ENCODE results near the gene TRPM3. TPM values are rescaled to one million over a fixed set of nuclear protein-coding genes. Genes with fewer than 3 reads are reported as not detected.

TRPM3 gene
- total and polyA plus RNA-seq, 2 of the 13 experiments (the other 11 are each of a cell fraction or from before 2014, with no cell fraction given) = not detected

DNA sequence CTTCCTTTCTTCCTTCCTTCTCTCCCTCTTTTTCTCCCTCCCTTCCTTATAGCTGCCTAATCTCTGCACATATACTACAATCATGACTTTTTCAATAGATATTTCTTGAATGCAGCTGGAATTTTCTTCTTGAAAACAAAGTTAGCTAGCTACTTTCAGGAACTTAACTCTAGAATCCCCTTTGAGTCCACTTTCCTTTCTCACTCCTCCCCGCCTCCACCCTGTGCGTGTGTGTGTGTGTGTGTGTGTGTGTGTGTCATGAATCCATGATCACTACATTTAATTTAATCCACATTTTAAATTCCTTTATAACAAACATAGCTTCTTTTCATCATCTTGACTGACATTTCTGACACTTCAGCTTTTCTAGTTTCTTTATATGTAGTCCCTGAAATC lies 539.5 kb downstream of the TRPM3 start:
- Histone ChIP-seq H3K9ac (ENCODE audit: insufficient read depth, low read depth, low read length) (no peak overlapping the region), H3K27ac (ENCODE audit: extremely low read length, insufficient read depth, low read length) (no peak overlapping the region), H3K27me3 (ENCODE audit: control insufficient read depth in 1 of 2, insufficient read depth in 2 of 2, low read length in 2 of 2) (no peaks in the 10 kb centered on the region), H3K36me3 (replicated peaks in 1 of 2; ENCODE audit: control insufficient read depth in 1 of 2, insufficient read depth in 2 of 2, low read length in 2 of 2) (no peaks in the 10 kb centered on the region), H4K20me1 (ENCODE audit: insufficient read depth, low read length) (no peaks in the 10 kb centered on the region), H3K79me2 (ENCODE audit: insufficient read depth, low read length) (no peaks in the 10 kb centered on the region), H3K4me1 (ENCODE audit: insufficient read depth, low read length) (no peaks in the 10 kb centered on the region), H3K4me2 (ENCODE audit: low read depth, low read length) (no peak overlapping the region), H3K9me3 (ENCODE audit: low read length) (no peaks in the 10 kb centered on the region), H3K4me3 (replicated peaks in 1 of 3; ENCODE audit: insufficient read depth in 1 of 3, low read depth in 2 of 3, low read length in 3 of 3) (no peak overlapping the region), H2AFZ (ENCODE audit: low read length) (no peak overlapping the region)
- TF ChIP-seq ZNF468 (CRISPR knock-in tag; IDR thresholded peaks at IDR 0.05) (no peak), ZKSCAN1 (IDR thresholded peaks at IDR 0.05; ENCODE audit: low read length) (no peak), GLI4 (CRISPR knock-in tag; IDR thresholded peaks at IDR 0.05; ENCODE audit: borderline replicate concordance) (no peak), FOXA1 (IDR thresholded peaks at IDR 0.05) (no peak), FOXA1 (CRISPR knock-in tag; IDR thresholded peaks at IDR 0.05) (no peak), JDP2 (CRISPR knock-in tag; IDR thresholded peaks at IDR 0.05; ENCODE audit: borderline replicate concordance) (no peak), MBNL3 (CRISPR knock-in tag; conservative IDR thresholded peaks at IDR 0.05) (no peak)
- TF ChIP-seq, protein P1, sequence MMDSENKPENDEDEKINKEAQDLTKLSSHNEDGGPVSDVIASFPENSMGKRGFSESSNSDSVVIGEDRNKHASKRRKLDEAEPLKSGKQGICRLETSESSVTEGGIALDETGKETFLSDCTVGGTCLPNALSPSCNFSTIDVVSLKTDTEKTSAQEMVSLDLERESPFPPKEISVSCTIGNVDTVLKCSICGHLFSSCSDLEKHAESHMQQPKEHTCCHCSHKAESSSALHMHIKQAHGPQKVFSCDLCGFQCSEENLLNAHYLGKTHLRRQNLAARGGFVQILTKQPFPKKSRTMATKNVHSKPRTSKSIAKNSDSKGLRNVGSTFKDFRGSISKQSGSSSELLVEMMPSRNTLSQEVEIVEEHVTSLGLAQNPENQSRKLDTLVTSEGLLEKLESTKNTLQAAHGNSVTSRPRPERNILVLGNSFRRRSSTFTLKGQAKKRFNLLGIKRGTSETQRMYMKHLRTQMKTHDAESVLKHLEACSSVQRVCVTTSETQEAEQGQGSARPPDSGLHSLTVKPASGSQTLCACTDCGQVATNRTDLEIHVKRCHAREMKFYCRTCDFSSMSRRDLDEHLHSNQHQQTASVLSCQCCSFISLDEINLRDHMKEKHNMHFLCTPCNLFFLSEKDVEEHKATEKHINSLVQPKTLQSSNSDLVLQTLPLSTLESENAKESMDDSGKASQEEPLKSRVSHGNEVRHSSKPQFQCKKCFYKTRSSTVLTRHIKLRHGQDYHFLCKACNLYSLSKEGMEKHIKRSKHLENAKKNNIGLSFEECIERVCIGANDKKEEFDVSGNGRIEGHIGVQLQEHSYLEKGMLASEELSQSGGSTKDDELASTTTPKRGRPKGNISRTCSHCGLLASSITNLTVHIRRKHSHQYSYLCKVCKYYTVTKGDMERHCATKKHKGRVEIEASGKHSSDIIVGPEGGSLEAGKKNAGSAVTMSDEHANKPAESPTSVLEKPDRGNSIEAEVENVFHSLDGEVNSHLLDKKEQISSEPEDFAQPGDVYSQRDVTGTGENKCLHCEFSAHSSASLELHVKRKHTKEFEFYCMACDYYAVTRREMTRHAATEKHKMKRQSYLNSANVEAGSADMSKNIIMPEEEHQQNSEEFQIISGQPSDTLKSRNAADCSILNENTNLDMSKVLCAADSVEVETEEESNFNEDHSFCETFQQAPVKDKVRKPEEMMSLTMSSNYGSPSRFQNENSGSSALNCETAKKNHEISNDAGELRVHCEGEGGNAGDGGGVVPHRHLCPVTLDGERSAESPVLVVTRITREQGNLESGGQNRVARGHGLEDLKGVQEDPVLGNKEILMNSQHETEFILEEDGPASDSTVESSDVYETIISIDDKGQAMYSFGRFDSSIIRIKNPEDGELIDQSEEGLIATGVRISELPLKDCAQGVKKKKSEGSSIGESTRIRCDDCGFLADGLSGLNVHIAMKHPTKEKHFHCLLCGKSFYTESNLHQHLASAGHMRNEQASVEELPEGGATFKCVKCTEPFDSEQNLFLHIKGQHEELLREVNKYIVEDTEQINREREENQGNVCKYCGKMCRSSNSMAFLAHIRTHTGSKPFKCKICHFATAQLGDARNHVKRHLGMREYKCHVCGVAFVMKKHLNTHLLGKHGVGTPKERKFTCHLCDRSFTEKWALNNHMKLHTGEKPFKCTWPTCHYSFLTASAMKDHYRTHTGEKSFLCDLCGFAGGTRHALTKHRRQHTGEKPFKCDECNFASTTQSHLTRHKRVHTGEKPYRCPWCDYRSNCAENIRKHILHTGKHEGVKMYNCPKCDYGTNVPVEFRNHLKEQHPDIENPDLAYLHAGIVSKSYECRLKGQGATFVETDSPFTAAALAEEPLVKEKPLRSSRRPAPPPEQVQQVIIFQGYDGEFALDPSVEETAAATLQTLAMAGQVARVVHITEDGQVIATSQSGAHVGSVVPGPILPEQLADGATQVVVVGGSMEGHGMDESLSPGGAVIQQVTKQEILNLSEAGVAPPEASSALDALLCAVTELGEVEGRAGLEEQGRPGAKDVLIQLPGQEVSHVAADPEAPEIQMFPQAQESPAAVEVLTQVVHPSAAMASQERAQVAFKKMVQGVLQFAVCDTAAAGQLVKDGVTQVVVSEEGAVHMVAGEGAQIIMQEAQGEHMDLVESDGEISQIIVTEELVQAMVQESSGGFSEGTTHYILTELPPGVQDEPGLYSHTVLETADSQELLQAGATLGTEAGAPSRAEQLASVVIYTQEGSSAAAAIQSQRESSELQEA (CRISPR knock-in tag; IDR thresholded peaks at IDR 0.05; ENCODE audit: not compliant biosample characterization) = no peak
- TF ChIP-seq, protein P2, sequence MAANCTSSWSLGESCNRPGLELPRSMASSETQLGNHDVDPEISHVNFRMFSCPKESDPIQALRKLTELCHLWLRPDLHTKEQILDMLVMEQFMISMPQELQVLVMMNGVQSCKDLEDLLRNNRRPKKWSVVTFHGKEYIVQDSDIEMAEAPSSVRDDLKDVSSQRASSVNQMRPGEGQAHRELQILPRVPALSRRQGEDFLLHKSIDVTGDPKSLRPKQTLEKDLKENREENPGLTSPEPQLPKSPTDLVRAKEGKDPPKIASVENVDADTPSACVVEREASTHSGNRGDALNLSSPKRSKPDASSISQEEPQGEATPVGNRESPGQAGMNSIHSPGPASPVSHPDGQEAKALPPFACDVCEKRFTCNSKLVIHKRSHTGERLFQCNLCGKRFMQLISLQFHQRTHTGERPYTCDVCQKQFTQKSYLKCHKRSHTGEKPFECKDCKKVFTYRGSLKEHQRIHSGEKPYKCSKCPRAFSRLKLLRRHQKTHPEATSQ (CRISPR knock-in tag; IDR thresholded peaks at IDR 0.05; ENCODE audit: borderline replicate concordance) = no peak
- TF ChIP-seq, protein P3, sequence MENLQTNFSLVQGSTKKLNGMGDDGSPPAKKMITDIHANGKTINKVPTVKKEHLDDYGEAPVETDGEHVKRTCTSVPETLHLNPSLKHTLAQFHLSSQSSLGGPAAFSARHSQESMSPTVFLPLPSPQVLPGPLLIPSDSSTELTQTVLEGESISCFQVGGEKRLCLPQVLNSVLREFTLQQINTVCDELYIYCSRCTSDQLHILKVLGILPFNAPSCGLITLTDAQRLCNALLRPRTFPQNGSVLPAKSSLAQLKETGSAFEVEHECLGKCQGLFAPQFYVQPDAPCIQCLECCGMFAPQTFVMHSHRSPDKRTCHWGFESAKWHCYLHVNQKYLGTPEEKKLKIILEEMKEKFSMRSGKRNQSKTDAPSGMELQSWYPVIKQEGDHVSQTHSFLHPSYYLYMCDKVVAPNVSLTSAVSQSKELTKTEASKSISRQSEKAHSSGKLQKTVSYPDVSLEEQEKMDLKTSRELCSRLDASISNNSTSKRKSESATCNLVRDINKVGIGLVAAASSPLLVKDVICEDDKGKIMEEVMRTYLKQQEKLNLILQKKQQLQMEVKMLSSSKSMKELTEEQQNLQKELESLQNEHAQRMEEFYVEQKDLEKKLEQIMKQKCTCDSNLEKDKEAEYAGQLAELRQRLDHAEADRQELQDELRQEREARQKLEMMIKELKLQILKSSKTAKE (CRISPR knock-in tag; IDR thresholded peaks at IDR 0.05; ENCODE audit: borderline replicate concordance) = no peak
- POLR2A ChIA-PET = no interaction called here
- ATAC-seq (no peak), FAIRE-seq (no peak), DNase-seq (ENCODE audit: low spot score) (no peak)
- CTCF ChIA-PET (ENCODE audit: low intra/inter-chr PET ratio, low total read pairs) = no interaction called here
- BruUV-seq (replicated peaks) = no TSS peak
- intact Hi-C loops (cut with micrococcal nuclease; ENCODE audit: unreplicated experiment) = no loop called here
- WGBS (ENCODE audit: low lambda C conversion rate) = 26% methylated on average over 2 of the region's 2 CpGs
- in situ Hi-C loops (cut with HindIII; ENCODE audit: extremely low pct_ligation_motif_present, low pct_unique_long_range_greater_than_20kb) = no loop called here

All from HepG2 (cell line).